Measurements from ENCODE around the gene UBR1.

DNA sequence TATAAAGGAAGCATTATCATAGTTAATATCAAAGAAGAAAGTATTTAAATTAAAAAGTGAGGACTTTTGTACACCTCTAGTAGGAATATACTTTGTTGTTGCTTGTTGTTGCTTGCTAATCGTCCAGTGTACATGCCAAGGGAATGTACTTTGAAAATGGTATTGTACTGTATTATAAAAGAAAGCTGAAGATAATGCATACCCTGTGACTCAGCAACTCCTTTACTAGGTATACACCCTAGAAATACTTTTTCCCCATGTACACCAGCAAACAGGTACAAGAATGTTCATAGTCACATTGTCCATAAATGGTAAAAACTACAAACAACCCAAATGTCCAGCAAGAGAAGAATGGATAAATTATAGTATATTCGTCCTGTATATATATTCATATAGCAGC lies 197.3 kb downstream of the UBR1 start:
- TF ChIP-seq, protein P1, sequence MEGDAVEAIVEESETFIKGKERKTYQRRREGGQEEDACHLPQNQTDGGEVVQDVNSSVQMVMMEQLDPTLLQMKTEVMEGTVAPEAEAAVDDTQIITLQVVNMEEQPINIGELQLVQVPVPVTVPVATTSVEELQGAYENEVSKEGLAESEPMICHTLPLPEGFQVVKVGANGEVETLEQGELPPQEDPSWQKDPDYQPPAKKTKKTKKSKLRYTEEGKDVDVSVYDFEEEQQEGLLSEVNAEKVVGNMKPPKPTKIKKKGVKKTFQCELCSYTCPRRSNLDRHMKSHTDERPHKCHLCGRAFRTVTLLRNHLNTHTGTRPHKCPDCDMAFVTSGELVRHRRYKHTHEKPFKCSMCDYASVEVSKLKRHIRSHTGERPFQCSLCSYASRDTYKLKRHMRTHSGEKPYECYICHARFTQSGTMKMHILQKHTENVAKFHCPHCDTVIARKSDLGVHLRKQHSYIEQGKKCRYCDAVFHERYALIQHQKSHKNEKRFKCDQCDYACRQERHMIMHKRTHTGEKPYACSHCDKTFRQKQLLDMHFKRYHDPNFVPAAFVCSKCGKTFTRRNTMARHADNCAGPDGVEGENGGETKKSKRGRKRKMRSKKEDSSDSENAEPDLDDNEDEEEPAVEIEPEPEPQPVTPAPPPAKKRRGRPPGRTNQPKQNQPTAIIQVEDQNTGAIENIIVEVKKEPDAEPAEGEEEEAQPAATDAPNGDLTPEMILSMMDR (IDR thresholded peaks at IDR 0.05): no peak
- TF ChIP-seq POLR2A (IDR thresholded peaks at IDR 0.05) (no peak), POLR2AphosphoS5 (IDR thresholded peaks at IDR 0.05; ENCODE audit: insufficient read depth in 1 of 2, low read depth in 1 of 2) (no peak)
